Neural progenitor cell (in vitro differentiated cells): ENCODE measurements around the gene AUTS2. TPM values are rescaled to one million over a fixed set of nuclear protein-coding genes. Genes with fewer than 3 reads are reported as not detected.

ENCODE experiments used
- DNase-seq: peaks from one replicate; pipeline ENCODE4 v3.0.0-alpha.2; 2016; ENCODE audit warnings: low spot score
- H2AFZ ChIP-seq: fragments of 200-600 bp; sonication (generic); replicated peaks from 2 replicates; pipeline ENCODE4 v1.6.1; 2016; ENCODE audit warnings: antibody characterized with exemption
- H3F3A ChIP-seq: fragments of 200-600 bp; sonication (generic); 2 replicates; pipeline ENCODE4 v1.6.1; 2016; ENCODE audit warnings: antibody characterized with exemption, low read depth
- H3K27ac ChIP-seq: fragments of 200-600 bp; sonication (generic); 2 replicates; pipeline ENCODE4 v1.5.1; 2016; ENCODE audit warnings: mild to moderate bottlenecking
- H3K27me3 ChIP-seq: fragments of 200-600 bp; sonication (generic); 2 replicates; pipeline ENCODE4 v1.6.1; 2016; ENCODE audit warnings: mild to moderate bottlenecking, moderate library complexity
- H3K36me3 ChIP-seq: fragments of 200-600 bp; sonication (generic); 2 replicates; pipeline ENCODE4 v1.5.1; 2016
- H3K4me1 ChIP-seq: fragments of 200-600 bp; sonication (generic); 2 replicates; pipeline ENCODE4 v1.6.1; 2016; ENCODE audit warnings: mixed run types
- H3K4me2 ChIP-seq: fragments of 200-600 bp; sonication (generic); 2 replicates; pipeline ENCODE4 v1.6.1; 2016
- H3K4me3 ChIP-seq: fragments of 200-600 bp; sonication (generic); 2 replicates; pipeline ENCODE4 v1.5.1; 2016
- H3K79me2 ChIP-seq: fragments of 200-600 bp; sonication (generic); 2 replicates; pipeline ENCODE4 v1.6.1; 2016; ENCODE audit warnings: low read depth
- H3K9ac ChIP-seq: fragments of 200-600 bp; sonication (generic); 2 replicates; pipeline ENCODE4 v1.6.1; 2016
- H3K9me3 ChIP-seq: fragments of 200-600 bp; sonication (generic); 2 replicates; pipeline ENCODE4 v1.5.1; 2016; ENCODE audit warnings: low read depth
- H4K20me1 ChIP-seq: fragments of 200-600 bp; sonication (generic); 2 replicates; pipeline ENCODE4 v1.6.1; 2016; ENCODE audit warnings: low read depth
- H3K27ac Mint-ChIP-seq: 3 replicates; pipeline ENCODE4 v1.8.0; 2021; ENCODE audit warnings: mixed read lengths
- H3K27me3 Mint-ChIP-seq: 2 replicates; pipeline ENCODE4 v1.8.0; 2022; ENCODE audit warnings: low read depth, mild to moderate bottlenecking, inconsistent platforms, moderate library complexity, mixed read lengths; ENCODE audit not compliant: insufficient read depth
- H3K36me3 Mint-ChIP-seq: 3 replicates; pipeline ENCODE4 v1.8.0; 2021; ENCODE audit warnings: mixed read lengths
- H3K4me1 Mint-ChIP-seq: 3 replicates; pipeline ENCODE4 v1.8.0; 2021; ENCODE audit warnings: mixed read lengths
- H3K4me3 Mint-ChIP-seq: 3 replicates; pipeline ENCODE4 v1.8.0; 2021; ENCODE audit warnings: mild to moderate bottlenecking, moderate library complexity, mixed read lengths
- H3K9me3 Mint-ChIP-seq: 3 replicates; pipeline ENCODE4 v1.8.0; 2020; ENCODE audit warnings: mixed read lengths
- CTCF ChIP-seq: fragments of 200-600 bp; sonication (generic); IDR thresholded peaks from 2 replicates; pipeline ENCODE4 v1.5.1; 2017; ENCODE audit warnings: antibody characterized with exemption, mild to moderate bottlenecking
- EZH2 ChIP-seq: fragments of 200-600 bp; sonication (generic); IDR thresholded peaks from 2 replicates; pipeline ENCODE4 v1.6.1; 2017; ENCODE audit warnings: antibody characterized with exemption, mild to moderate bottlenecking, moderate library complexity
- EZH2phosphoT487 ChIP-seq: fragments of 200-600 bp; sonication (generic); IDR thresholded peaks from 2 replicates; pipeline ENCODE4 v1.6.1; 2017; ENCODE audit warnings: antibody characterized with exemption
- total RNA-seq: library from RNA; depleted of rRNA; stranded (reverse); fragments of >200 nt; gene quantifications from 2 replicates; pipeline ENCODE4 v1.2.3, GENCODE V29; 2015; ENCODE audit warnings: low replicate concordance

Gene AUTS2
- total RNA-seq, 1 donor from 2014 or later, result 50.0 TPM

GRCh38 chr7:70778585-70778984 lies 1180.3 kb downstream of the AUTS2 start:
- Mint-ChIP-seq H3K4me1 (peaks cover 27% of the 10 kb centered on the region), H3K27me3 (peaks cover 2% of the 10 kb centered on the region), H3K4me3 (no peak overlapping the region), H3K36me3 (peaks cover 66% of the 10 kb centered on the region), H3K27ac (no peak overlapping the region), H3K9me3 (no peaks in the 10 kb centered on the region)
- Histone ChIP-seq H3K79me2 (peaks cover 89% of the 10 kb centered on the region), H3K36me3 (peaks cover 39% of the 10 kb centered on the region), H2AFZ (no peak overlapping the region), H3K4me1 (peaks cover 2% of the 10 kb centered on the region), H3K9ac (no peak overlapping the region), H3K9me3 (no peaks in the 10 kb centered on the region), H4K20me1 (peaks cover 86% of the 10 kb centered on the region), H3K4me2 (no peak overlapping the region), H3F3A (peaks cover 34% of the 10 kb centered on the region), H3K27ac (no peak overlapping the region), H3K4me3 (no peak overlapping the region), H3K27me3 (no peaks in the 10 kb centered on the region)
- TF ChIP-seq CTCF, result no peak
- TF ChIP-seq EZH2, result no peak
- no peak for TF ChIP-seq EZH2phosphoT487
- DNase-seq, result no peak

GRCh38 chr7:70779321-70779720 lies 1181.0 kb downstream of the AUTS2 start:
- H3K4me2 ChIP-seq, result no peak overlapping the region
- H2AFZ ChIP-seq, result no peak overlapping the region
- Mint-ChIP-seq H3K4me1 (peaks cover 28% of the 10 kb centered on the region), H3K4me3 (no peak overlapping the region), H3K27ac (no peak overlapping the region), H3K9me3 (no peaks in the 10 kb centered on the region), H3K36me3 (peaks cover 62% of the 10 kb centered on the region), H3K27me3 (peaks cover 2% of the 10 kb centered on the region)
- H3K9me3 ChIP-seq, result no peaks in the 10 kb centered on the region
- no peak overlapping the region for H3K4me3 ChIP-seq
- no peaks in the 10 kb centered on the region for H3K27me3 ChIP-seq
- H3K79me2 ChIP-seq, result peaks cover 89% of the 10 kb centered on the region
- H3K36me3 ChIP-seq, result peaks cover 46% of the 10 kb centered on the region
- H4K20me1 ChIP-seq, result peaks cover 84% of the 10 kb centered on the region
- no peak for TF ChIP-seq CTCF
- no peak for TF ChIP-seq EZH2phosphoT487
- no peak overlapping the region for H3K27ac ChIP-seq
- H3K9ac ChIP-seq, result no peak overlapping the region
- DNase-seq, result no peak
- H3K4me1 ChIP-seq, result no peaks in the 10 kb centered on the region
- H3F3A ChIP-seq, result peaks cover 38% of the 10 kb centered on the region

GRCh38 chr7:70781922-70782311 lies 1183.6 kb downstream of the AUTS2 start:
- TF ChIP-seq EZH2, result no peak
- TF ChIP-seq CTCF, result no peak
- no peak for TF ChIP-seq EZH2phosphoT487
- H3F3A ChIP-seq, result peaks cover 37% of the 10 kb centered on the region
- H3K27ac Mint-ChIP-seq, result peak overlapping the region; percentile 95

More at GRCh38 chr7:70781922-70782311, 1183.6 kb downstream of the AUTS2 start:
- Mint-ChIP-seq H3K36me3 (peaks cover 64% of the 10 kb centered on the region), H3K9me3 (no peaks in the 10 kb centered on the region), H3K27me3 (no peaks in the 10 kb centered on the region), H3K4me3 (no peak overlapping the region), H3K4me1 (peaks cover 28% of the 10 kb centered on the region)
- Histone ChIP-seq H3K4me2 (no peak overlapping the region), H4K20me1 (peaks cover 64% of the 10 kb centered on the region), H2AFZ (no peak overlapping the region), H3K4me1 (no peaks in the 10 kb centered on the region), H3K36me3 (peaks cover 40% of the 10 kb centered on the region), H3K27me3 (no peaks in the 10 kb centered on the region), H3K27ac (peak overlapping the region; percentile 54), H3K79me2 (peaks cover 65% of the 10 kb centered on the region), H3K4me3 (no peak overlapping the region), H3K9ac (no peak overlapping the region), H3K9me3 (no peaks in the 10 kb centered on the region)
- DNase-seq, result no peak
